Measurements from ENCODE around the gene NMT1.

Gene NMT1

DNA sequence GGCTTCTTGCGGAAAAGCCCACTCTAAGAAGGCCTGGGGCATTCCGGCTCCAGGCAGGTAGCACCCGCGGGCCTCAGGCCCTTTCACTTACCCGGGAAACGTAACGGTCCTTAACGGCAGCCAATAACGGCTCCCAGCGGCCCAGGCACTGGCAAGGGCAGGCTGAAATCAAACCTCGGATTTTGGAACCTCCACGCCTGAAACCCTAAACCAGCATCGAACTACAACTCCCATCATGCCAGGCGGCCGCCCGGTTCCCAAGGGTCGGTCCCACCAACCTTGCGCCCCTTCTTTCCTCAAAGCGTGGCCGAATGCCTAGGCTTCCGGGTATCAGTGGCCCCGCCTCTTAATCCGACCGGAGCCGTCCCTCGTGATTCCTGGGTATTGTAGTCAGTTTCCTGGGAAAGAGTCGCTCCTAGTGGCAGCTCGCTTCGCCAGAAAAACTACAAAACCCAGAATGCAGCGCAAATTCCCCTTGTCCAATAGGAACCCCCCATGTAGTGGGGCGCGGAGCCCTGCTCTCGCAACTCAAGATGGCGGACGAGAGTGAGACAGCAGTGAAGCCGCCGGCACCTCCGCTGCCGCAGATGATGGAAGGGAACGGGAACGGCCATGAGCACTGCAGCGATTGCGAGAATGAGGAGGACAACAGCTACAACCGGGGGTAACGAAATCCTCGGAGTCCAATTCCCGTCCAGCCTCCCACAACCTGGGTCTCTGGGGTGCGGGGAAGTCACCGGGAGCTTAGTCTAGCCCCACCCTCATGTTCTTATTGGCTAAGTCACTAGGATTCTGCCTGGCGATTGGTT lies at the start of gene NMT1:
NMT1 (plus strand) TSS at position 521 of the 809 bp plus-strand sequence; CDS start at position 534, 13 bp downstream.
- peak; percentile 100 for DNase-seq

DNA sequence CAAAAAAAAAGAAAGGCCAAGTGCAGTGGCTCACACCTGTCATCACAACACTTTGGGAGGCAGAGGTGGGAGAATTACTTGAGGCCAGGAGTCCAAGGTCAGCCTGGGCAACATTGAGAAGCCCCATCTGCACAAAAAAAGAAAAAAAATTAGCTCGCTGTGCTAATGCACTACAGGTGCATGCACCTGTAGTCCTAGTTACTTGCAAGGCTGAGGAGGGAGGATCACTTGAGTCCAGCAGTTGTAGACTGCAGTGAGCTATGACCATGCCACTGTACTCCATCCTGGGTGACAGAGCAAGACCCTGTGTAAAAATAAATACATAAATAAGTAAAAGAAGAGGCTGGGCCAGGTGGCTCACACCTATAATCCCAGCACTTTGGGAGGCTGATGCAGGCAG lies 49.4 kb upstream of the NMT1 start:
- DNase-seq, result no peak

DNA sequence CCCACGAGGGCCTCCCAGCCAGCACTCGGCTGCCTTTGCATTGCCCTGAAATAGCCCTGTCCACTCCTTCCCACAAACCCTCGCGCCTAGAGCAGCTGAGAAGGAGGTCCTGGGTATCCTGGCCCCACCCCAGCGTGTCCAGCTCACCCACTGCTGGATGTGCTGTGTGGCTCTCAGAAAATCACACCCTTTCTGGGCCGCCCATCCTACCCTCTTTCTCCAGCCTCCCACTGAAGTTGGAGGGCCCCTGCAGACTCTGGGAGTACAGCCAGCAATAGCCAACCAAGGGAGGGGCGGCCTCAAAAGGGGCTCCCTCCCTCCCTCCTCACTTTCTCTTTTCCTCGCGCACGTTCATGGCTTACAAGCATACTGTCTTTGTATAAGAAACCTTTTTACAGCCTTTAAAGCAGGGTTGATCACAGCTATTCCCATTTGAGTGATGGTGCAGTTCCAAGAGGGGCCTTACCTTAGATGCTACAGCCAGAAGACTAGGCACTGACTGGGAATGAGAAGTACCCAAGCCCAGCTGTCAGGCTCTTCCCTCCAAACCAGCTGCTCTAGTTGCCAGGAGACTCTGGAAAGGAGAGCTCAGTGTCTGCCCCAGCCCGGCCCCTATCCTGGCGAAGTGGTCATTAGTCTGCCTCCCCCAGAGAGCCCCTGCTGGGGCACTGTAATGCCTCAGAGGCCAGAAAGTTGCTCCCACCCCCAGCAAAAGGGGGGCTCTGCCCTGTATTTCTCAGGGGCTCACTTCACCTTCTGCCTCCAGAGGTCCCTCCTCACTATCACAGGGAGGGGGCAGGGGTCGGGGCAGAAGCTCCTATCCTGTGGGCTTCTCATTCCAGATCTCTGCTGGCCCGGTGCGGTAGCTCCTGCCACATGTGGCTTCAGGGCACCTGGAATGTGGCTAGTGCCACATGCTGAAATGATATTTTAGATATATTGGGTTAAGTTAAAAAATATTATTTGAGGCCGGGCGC lies 47.8 kb upstream of the NMT1 start:
- DNase-seq, result no peak

DNA sequence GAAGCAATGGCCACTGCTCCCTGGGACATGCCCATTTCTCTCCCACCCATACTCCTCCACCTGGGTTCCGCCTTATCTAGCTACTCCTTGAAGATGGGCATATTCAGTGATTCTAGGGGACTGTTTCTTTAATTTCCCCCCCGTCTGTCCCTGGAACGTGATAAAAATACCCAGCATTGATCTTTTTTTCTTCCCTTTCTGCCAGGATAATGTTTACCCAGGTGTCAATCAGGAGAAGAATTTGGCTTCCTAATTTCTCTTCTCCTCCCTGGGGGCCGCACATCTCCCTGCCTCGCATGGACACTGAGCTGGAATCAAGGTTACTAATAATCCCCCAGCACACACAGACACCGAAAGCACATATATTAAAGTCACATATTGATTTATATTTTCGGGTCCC lies 44.9 kb upstream of the NMT1 start:
- DNase-seq, result no peak

DNA sequence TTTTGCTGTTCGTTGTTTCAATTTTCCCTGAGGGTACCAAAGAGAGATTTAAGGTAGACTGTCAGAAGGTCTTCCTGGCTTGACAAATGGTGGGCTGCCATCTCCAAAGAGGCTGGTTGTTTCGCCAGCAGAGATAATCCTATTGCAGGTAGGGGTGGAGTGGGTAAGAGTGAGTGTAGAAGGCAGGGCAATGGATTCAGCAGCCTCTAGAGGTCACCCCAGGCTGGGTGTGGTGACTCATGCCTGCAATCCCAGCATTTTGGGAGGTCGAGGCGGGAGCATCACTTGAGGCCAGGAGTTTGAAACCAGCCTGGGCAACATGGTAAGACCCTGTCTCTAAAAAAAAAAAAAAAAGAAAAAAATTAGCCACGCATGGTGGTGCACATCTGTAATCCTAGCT lies 44.3 kb upstream of the NMT1 start:
- no peak for DNase-seq

DNA sequence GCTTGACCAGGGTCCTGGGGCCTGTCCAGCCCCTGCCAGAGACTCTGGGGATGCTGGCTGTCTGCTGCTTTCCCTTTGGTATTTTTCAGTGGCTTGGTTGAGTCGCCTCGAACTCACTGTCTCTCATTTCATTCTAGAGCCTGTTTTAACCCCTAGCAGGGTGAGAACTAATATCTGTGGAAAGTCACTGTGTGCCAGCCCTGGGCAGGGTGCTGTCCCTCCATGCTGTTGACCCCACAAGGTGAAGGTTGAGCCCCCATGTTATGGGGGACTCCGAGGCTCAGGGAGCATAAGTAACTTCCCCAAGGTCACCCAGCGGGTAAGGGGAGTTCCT lies 42.6 kb upstream of the NMT1 start:
- no peak for DNase-seq

DNA sequence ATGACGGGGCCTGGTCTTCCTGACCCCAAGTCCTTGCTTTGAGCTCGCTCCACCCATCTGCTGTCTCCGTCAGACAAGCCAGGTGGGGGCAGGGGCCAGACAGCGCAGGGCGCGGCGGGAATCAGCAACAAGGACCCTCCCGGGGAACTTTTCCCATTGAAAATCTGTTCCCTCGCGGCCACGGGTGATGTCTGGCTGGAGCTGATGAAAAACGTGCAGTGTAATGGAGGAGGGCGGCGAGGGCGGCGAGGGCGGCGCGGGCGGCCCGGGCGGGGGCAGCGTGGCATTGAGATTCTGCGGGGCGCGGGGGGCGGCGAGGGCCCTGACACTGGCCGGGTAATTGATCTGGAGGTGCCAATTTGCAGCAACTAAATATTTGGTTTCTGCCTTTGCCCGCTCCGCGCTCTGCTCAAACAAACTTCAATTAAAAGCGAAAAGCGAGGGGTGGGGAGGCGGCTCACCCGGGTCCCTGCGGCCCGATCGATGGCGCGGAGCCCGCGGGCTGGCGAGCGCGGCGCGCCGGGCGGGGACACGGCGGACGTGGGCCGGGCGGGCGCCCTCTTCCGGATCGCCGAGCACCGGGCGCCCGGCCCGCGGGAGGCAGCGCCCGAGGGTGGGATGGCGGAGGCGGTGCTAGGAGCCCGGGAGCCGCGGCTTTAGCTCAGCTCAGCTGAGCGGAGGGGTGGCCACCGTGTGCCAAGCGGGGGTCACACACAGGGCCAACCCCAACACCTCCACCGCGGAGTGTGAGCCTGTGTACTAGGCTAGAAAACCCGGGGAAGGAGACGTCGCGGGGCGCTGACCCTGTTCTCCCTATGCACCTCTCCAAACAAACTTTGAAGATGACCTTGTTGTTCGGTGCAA lies 42.0 kb upstream of the NMT1 start:
- DNase-seq, result peak; percentile 73

DNA sequence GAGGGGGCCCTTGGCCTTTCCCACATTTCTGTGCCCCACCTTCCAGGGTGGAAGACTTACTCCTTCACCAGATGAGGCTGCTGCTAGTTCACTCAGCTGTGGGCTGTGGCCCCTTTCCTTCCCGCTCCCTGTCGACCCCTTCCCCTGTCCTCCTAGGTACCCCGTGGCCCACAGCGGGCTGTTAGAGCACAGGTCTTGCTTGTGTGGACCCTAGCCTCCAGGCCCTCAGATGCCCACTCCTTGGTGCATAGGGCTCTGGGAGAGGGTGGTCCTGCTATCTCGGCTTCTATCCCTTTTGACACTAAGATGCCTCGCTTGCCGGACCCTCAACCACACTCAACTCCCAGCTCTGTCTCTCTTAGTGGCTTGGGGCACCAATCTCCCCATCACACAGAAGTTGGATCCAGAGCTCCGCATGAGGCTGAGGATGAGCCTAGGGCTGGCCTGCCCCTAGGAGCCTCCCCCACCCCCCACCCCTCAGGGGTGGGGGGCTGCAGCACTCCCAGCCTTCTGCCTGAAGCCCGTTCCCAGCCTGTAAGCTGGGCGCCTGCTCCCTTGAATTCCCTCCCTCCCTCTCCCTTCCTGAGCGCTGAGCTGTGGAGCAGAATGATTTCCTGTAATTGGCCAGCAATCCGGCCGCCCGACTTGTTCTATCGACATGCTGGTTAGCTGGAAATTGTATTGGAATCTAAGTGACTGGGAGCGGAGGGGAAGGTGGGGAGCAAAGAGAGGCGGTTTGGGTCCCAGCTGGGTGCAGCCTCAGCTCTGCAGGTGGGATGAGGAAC lies 40.6 kb upstream of the NMT1 start:
- DNase-seq, result peak; percentile 77

DNA sequence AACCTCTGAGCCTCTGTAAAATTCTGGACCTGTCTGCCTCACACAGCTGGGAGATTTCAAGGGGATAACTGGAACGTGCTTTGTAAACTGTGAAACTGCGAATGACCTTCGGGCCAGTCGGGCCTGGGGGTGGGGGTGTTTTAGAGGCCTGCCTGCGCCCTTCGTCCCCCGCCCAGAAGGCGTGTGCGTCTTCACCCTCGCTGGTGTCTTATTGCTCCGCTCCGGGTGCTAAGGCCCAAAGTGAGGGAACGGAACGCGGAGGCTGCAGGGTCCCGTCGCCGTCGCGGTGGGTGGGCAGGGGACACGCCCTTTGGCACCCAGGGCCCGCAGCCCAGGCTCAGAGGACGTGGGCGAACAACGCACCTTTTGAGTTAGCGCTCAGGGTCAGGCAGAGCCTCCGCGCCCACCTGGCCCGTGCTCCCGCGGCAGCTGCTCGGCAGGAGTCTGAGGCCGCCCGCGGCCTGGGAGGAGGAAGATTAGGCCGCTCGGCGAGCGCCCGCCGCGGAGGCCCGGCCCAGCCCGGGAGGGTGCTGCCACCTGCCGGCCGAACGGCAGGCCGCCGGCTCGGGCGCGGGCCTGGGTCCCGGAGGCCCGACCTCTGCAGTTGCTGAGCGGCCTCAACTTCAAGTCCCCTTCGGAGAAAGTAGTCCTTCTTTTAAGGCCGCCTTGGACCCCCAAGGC lies 39.4 kb upstream of the NMT1 start:
- DNase-seq, result peak; percentile 83

DNA sequence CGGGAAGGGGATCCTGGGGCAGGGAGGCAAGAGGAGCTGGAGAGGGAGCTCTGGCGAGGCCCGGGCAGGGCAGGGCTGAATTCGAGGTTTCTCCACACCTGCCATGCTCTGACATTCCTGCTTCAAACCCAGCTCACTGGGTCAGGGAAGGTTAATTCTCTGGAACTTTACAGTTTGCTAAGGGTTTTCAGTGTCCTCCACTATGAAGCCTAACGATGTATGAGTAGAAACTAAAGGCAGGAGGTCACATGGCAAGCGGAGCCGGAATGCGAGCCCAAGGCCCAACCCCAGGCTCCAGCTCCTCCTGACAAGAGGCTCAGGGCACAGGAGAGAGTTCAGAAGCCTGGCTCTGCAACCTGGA lies 38.8 kb upstream of the NMT1 start:
- DNase-seq, result no peak

DNA sequence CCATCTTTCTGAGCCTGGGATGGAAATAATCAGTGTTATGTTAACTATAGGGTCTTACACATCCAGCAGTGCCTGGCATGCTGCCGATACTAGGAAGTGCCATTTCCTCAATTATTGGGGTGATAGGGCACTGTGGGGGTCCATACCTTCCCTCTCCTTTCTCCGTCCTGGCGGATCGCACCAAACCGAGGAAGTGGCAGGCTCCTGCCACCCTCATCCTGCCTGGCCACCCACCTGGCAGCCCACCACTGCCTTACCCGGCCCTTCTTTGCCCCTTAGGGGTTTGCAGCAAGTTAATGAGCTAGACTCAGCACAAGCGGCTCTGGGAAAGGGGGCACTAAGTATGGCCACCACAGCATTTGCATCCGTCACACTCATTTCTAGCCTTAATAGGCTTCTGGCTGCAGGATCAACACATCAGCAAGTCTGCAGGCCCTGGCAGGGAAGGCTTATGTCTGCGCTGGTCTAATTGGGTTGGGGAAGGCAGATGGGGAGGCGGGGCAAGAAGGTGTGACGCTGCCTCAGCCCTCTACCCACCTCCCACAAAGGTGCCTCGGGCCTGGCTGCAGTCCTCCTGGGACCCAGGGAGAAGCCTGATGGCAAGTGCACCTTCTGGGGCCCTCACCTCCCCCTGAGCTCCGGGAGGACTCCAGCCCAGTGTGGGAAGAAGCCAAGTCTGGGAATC lies 38.3 kb upstream of the NMT1 start:
- no peak for DNase-seq

DNA sequence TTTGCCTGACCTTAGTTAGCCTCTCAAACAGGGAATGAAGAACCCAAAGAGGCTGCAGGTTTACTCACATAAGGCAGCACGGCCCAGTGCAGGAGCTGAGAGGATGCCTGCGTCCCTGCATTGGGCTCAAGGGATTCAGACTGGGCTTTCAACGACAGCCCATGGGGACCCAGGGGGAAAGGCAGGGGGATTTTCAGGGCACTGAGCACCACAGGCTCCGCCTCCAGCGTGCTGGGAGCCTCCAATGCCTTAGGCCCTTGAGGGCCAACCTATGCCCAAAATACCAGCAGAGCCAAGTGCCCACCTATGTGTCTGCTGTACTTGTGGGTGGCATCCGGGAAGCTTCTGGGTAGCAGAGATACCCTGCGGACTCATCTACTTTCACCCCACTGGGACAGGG lies 32.0 kb upstream of the NMT1 start:
- DNase-seq, result no peak

DNA sequence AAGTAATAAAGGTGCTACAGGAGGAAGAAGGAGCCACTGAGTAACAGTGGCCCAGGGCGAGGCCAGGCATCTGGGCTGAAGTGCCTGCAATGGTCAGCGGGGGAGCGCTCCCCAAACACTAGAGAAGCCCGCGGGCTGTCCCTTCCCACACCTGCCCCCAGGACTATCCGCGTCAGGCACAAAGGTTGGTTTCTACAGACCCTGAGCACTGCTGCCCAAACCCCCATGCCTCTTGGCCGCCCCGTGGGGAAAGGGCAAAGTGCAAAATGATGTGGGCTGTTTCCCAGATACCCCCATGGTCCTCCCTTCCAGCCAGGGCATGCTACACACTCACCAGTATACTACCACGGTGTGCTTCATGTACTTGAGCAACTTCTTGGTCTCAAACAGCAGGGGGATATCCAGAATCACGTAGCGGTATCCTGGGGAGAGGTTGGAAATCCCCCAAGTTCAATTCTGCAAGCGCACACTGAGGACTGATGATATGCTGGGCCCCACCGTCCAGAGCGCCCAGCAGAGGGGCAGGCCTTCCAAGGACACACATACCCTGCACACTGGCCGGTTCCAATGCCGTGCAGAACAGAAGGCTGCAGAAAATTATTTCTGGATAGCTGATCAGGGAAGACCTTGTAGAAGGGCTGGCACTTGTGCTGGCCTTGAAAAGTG lies 31.2 kb upstream of the NMT1 start:
- no peak for DNase-seq

DNA sequence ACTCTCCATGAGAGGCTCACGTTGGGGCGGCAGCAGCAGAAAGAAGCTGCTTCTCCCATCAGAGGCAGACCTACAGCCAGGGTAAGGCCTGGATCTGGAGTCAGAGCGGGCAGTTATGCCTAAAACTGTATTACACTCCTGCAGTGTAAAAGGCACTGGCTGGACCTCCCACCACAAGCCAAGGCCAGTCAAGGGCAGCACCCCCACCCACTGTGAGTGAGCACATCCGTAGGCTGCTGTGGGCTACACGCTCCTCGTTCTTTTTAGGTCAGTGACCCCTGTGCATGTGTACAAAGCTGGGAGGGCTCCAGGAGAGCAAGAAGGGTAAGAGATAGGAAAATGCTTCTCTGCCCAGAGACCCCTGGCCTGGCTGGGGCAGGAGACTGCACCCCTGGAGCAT lies 30.4 kb upstream of the NMT1 start:
- DNase-seq, result no peak

DNA sequence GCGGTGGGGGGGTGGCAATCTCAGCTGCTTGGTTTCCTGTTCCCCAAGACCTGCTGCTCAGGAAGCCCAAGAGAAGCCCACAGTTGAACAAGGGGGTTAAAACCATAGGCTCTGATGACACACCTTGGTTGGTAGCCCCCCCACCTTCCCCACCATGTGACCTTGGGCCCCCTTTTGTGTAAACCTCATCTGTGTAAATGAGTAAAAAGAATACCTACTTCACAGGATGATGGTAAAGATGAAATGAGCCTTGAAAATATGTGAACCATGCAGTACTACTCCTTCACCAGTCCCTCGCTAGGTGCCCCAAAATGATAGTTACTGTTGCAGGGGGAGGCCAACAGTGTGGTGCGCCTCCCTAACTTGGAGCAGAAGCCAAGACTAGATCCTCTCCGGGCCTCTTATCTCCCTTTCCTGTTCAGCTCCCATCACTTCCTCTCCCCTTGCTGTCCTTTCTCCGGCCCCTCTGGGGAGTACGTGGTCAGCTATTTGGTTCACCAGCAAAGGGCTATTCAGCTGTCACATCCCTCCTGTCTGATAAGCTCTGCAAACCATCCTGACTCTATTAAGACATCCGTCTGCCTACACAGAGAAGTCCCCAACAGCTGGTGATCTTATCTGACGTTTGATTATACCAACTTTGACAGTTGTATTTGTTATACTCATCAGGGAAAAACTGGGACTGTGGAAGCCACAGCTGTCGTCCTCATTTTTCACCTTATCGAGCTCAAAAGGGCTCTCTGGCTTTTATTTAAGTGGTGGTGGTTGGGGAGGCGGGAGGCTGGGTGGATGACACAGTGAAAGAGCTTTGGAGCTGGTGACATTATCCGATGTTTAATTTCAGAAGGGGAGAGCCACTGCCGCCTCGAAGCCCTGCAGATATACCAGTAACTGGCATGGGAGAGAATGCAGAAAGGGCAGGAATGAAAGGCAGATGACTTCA lies 29.6 kb upstream of the NMT1 start:
- peak; percentile 68 for DNase-seq

DNA sequence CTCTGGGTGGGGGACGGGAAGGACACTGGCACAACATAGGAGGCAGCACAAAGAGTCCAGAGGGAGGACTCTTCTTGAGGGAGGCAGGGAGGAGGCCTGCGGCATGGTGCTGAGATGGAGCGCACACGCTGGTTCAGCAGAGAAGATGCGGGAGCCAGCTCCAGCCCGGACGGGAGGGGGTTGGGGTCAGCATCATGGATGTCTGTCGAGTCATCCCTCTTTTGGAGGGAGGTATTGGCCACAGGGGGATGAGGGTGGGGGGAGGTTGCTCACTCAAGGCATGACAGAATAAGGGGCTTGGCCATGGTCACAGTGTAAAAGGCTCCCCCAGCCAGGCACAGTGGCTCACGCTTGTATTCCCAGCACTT lies 29.0 kb upstream of the NMT1 start:
- no peak for DNase-seq

DNA sequence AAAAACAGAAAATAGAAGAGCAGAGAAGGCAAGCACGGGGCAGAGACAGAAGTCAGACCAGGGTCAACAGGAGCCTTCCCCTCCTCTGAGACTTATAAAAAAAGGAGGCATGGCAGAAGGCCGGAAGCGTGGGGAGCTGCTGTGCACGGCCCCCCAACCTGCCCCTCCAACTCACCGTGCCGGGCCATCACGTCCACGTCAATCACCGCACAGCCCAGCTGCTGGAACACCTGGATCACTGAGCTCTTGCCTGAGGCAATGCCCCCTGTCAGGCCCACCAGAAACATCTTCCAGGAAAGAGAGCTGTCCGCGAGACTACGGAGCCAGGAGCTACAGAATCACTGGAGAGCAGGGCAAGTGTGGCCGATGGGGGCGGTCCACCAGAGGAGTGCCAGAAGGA lies 26.5 kb upstream of the NMT1 start:
- no peak for DNase-seq

DNA sequence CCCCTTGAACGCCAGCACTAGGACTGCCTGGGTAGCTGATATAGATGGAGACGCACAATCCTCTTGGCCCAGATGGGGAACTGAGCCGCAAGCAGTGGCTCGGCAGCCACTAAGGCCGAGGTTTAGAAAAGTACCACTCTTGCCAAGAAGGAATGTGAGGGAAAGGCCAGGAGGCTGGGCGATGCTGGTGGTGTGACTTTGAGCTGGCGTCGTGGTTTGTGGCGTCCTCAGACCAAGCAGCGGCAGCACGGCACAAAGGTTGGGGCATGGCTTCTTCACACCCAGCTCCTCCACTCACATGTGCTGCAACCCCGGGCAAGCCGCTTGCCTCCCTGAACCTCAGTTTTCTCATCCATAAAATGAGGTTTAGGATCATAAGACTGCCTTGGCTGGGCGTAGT lies 25.3 kb upstream of the NMT1 start:
- no peak for DNase-seq

DNA sequence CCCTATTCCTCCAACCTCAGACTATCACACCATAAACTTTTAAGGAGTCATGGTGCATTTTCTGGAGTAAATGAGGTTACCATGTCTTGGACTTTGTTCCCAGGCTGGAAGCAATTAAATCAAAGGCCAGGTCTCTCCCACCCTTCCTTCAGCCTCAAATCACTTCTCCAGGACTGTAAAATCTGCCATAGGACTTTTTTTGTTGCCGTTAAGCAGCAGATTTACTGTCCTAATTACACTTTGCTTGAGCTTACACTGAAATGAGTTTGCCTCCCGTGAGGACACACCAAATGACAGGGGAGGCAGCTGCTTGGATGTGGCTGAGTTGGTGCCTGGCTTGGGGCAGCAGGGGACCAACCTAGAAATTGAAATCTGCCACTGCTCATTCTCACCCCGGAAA lies 24.4 kb upstream of the NMT1 start:
- DNase-seq, result no peak

All from retina (tissue), 1 donor.